Measurements from ENCODE around the gene VWC2L.

VWC2L gene

GRCh38 chr2:214410918-214411554 lies at the start of gene VWC2L:
Gene VWC2L (plus strand): TSS chr2:214411054. CDS start chr2:214414194, 3,140 bp downstream.
- DNase-seq = peak; percentile 11

DNA sequence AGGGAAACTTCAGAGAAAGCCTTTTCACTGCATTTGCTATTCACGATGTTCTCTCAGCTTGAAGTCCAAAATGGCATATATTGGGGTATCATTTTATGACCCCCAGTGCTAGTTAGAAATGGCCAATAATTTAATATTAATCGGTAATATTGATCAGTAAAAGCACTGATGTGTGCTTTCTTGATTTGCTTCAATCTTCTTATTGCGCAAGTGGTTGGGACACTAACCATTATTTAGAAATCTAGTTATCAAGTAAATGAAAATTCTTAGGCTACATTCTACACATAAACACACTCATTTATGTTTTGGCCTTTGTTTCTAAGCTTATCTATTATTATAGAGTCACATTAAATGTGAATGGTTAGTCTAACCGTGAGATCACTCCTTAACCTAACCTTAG lies 49.7 kb upstream of the VWC2L start:
- no peak for DNase-seq

DNA sequence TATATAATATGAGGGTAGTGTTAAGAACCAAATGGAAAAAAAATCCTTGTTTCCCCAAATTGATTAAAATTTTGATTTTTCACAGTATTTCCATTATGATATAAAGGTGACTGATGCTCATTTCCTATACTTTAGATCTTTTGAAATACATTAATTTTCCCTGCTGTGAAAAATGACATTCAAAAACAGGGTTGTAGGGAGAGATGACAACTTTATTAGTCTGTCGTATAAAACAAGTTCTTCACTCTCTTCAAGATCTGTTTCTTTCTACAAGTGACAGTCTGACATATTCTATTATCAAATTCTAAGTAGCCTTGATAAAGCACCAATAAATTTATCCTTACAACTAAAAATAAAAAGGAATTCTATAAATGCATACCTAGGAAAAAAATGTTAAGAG lies 45.3 kb upstream of the VWC2L start:
- no peak for DNase-seq

- DNase-seq = no peak
Observed at GRCh38 chr2:214367171-214367570, 43.7 kb upstream of the VWC2L start.

- DNase-seq = no peak
Observed at GRCh38 chr2:214376618-214377285, 34.1 kb upstream of the VWC2L start.

DNA sequence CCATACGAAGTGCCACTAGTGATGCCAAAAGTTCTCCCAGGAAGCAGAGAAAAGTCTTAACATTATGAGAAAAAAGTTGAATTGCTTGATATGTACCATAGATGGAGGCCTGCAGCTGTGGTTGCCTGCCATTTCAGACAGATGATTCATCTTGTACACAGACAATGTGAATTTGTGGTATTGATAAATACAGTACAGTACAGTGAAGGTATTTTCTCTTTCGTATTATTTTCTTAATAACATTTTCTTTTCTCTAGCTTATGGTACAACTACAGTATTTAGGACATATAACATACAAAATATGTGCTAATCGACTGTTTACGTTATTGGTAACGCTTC lies 33.6 kb upstream of the VWC2L start:
- DNase-seq = no peak

DNA sequence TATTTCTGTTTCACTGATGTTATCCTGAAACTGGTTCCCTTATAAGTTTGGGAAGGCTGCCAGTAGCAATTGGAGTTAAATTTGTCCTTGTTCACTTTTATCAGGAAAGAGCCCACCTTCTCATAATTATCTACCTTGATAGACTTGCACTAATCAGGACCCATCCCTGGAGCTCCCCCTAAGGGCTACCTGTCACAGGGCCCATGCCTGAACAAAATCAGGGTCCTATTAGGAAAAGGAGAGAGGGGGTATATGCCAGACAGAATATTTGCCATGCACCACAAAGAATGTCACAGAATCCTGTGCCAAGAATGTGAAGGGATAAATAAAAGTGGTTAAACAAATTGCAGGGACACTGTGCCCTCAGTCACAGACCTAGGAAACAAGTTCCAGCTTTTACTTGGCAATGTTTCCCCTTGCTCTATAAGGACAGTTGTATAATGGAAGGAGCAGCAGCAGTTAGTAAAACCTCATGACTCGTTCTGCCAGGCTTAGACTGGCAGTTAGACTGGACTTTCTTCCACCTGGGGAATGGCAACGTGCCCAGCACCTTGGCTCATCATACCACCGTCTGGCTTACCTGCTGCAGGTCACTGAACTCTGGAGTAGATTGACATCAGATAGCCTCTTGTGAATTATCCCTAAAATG lies 32.3 kb upstream of the VWC2L start:
- DNase-seq = no peak

GRCh38 chr2:214379227-214379626 lies 31.6 kb upstream of the VWC2L start:
- no peak for DNase-seq

GRCh38 chr2:214380681-214381080 lies 30.2 kb upstream of the VWC2L start:
- DNase-seq = no peak

DNA sequence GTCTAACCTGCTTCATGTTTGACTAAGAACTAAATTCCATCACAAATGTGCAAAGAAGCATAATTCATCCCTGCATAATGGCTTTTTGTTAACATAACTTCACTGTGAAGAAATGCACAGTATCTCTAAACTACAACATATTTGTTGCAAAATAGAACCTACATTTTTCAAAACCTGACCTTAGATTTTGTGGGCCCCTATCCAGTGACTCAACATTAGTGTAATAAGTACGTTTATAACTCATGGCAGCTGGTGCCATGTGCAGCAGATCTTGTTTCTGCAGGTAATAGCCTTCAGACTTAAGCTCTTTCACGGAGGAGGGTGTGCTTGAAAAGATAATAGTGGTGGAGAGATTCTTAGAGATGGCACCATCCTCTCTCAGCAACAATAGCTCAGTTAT lies 28.6 kb upstream of the VWC2L start:
- DNase-seq = no peak

DNA sequence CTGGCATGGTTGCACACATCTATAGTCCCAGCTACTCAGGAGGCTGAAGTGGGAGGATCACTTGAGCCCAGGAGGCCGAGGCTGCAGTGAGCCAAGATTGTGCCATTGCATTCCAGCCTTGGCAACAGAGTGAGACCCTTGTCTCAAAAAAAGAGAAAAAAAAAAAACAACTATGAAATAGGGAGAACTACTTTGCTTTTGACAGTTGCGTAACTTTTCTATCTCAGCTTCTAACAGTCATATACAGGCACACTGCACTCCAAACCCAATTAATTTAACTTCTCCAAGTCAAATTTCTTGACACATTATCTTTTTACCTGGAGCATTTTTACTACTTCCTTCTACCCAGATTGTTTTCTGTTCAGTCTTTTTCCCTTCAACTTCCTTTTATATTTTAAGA lies 24.1 kb upstream of the VWC2L start:
- no peak for DNase-seq

DNA sequence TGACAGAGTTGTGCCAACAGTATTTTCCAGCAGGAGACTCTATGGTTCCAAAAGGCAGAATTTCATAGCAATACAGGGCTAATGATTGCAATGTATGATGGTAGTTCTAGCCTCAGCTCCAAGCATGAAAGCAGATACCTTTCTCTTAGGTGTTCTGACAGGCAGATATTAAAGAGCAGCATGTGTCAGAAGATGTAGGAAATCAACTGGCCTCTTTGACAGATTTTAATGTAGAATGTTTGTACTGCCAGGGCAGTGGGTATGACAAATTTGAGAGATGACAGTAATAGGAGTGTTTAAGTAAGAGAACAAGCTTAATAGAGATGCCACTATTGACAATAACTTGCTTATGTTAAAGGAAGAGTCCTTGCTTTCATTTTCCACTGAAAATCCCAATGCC lies 21.5 kb upstream of the VWC2L start:
- no peak for DNase-seq

DNA sequence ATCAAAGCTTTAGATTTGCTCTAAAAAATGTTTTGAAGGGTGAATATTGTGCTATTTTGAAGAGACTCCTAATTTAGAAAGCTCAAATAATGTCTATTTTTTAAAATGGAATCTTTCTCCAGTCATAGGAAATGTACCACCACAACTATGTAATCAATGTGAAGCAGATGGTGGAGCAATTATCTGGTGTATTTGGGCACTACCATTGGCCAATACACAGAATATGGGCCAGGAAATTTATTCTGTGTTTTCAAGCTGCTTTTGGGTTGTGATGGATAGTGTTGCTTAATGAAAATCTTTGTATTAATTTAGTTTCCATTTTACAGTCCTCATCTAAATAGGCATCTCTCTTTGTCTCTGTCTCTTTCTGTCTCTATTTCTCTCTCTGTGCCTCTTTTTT lies 17.1 kb upstream of the VWC2L start:
- DNase-seq = no peak

- no peak for DNase-seq
Observed at GRCh38 chr2:214395040-214395439, 15.8 kb upstream of the VWC2L start.

DNA sequence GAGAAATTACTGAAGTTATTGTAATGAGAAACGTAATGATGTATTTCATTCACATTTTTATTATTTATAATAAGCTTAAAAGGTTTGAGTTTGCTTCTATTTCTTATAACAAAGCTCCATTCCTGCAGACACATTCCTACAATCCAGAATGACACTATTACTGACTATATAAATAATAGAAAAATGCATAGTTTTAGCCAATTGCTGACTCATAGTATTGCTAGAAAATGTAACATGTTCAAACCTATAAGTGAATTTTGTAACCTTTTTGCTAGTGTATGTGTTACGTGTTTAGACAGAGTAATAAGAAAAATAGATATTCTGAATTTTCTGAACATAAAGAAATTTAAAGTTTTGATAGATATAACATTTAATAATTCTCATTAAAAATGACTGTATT lies 9.3 kb upstream of the VWC2L start:
- DNase-seq = no peak

DNA sequence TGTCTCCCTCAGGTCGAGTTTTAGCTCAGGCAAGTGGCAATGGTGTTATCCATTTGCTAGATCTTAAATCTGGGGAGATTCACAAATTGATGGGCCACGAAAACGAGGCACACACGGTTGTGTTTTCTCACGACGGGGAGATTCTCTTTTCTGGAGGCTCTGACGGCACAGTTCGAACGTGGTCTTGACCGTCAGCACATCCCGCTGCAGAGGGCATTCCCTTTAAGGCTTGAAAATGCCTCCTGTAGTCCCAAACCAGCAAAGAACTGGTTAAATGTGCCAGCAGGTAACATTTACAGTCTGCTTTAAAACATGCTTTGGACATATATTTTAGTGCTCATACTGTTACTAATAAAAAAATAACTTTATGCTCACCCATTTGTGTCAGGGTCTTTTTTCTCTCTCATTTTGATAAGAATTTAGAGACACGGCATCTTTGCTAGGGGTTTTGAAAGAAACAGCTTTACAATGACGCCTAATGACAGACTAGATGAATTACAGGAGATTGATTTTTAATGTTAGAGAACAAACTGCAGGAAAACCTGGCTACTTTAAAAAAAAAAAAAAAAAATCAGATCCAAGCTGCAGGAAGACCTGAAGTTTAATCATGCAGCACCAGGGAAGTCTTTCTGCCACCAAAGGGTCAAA lies 602 bp upstream of the VWC2L start:
- no peak for DNase-seq

DNA sequence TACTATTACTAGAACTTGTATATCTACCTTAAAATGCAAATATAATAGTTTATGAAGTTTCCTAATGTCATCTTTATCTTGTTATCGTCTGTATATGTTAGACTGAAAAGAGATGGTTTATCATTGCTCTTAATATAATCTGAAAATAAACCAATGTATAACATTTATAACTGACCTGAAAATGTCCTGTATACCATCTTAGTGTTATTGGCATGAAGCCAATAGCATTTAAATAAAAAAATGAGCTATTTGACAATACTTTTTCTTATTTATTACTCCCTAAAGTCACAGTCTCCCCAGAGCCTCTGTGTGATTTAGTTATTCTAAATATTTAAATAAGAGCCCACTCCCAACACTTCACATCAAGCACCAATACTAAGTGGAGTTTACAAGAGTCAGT lies 1.8 kb downstream of the VWC2L start:
- DNase-seq = no peak

GRCh38 chr2:214436470-214436869 lies 25.6 kb downstream of the VWC2L start:
- no peak for DNase-seq

DNA sequence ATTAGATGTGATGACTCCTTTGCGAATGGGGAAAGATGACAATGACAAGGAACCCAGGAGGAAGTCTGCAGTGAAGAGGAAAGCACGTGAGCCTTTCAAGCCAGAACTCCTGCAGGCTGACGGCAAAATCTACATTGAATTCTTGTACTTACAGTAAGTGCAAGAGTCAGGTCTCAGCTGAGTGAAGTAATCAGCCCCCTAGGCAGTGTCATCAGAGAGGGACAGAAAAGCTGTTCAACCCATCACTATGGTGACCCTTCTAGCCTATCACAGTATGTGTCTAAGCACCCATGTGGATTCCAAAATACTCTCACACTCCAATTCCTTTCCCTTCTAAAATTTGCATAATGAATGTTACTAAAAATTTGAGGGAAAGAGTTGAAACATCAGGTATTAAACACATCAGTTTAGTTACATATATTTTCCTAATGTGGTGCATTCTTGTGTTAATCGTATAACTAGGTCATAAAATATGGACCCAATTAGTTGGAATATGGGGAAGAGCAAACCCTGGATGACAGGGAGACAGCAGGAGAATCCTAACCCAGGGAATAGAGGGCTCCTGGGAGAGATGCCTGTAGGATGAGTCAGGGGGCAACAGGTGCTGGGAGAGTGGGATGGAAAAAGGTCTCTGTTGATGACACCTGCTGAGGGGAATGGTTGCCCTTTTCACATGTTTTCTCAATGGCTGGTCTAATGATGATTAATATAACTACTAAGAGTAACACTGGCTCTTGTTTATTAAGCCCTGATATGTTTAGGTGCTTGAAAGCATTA lies 39.5 kb downstream of the VWC2L start:
- DNase-seq = no peak

DNA sequence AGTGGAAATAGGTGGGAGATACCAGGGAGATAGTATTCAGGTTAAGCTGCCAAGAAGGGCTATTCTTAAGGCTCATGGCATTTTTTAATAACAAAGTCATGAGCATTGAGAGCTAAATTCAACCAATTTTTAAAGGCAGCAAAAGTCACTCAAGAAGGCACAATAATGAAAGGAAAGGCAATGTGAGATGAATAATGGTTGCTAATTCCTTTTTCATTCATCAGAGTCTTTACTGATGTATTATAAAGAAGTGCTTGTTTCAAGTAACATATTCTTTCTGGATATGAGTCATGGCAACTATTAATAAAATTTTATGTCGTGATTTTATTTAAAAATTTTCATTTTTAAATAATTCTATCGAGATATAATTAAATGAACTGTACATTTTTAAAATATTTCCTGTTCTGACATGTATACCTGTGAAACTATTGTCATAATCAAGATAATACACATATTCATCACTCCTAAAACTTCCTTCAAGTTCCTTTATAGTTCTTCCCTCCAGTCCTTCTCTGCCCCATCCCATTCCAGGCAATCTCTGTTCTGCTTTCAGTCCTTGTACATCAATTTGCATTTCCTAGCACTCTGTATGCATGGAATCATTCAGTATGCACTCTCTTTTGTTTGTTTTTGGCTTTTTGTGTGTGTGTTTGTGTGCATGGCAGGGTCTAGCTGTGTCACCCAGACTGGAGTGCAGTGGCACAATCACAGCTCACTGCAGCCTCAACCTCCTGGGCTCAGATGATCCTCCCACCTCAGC lies 40.8 kb downstream of the VWC2L start:
- DNase-seq = no peak

- no peak for DNase-seq
Observed at GRCh38 chr2:214465363-214466146, 54.7 kb downstream of the VWC2L start.

GRCh38 chr2:214469728-214470127 lies 58.9 kb downstream of the VWC2L start:
- no peak for DNase-seq
